HG03571 (cell line): ENCODE measurements around the gene SUGT1.
"Not testable (repeated sequence)": the region's sequence is repeated elsewhere in the genome, so short reads cannot be mapped to it uniquely, and the experiment has no call there.

ENCODE experiments used
- ATAC-seq: cut with Tn5 transposase; IDR thresholded peaks from one replicate; pipeline ENCODE4 v1.9.1; 2021; ENCODE audit not compliant: unreplicated experiment

Gene SUGT1

GRCh38 chr13:52652196-52652979, at the start of gene SUGT1:
TSS of gene SUGT1 (plus strand) at chr13:52652836. CDS start at chr13:52652921, 85 bp downstream.
- ATAC-seq = peak; percentile 95

- ATAC-seq = not testable (repeated sequence)
Observed at GRCh38 chr13:52603316-52603715, 49.3 kb upstream of the SUGT1 start.

GRCh38 chr13:52606126-52606525, 46.5 kb upstream of the SUGT1 start:
- not testable (repeated sequence) for ATAC-seq

- ATAC-seq = not testable (repeated sequence)
Observed at GRCh38 chr13:52606795-52607194, 45.8 kb upstream of the SUGT1 start.

- ATAC-seq = not testable (repeated sequence)
Observed at GRCh38 chr13:52608184-52608583, 44.5 kb upstream of the SUGT1 start.

GRCh38 chr13:52609013-52609606, 43.5 kb upstream of the SUGT1 start:
- ATAC-seq = peak; percentile 81

GRCh38 chr13:52610158-52610557, 42.5 kb upstream of the SUGT1 start:
- not testable (repeated sequence) for ATAC-seq

- no peak for ATAC-seq
Observed at GRCh38 chr13:52615134-52615801, 37.4 kb upstream of the SUGT1 start.

- ATAC-seq = no peak
Observed at GRCh38 chr13:52615812-52616211, 36.8 kb upstream of the SUGT1 start.

GRCh38 chr13:52617070-52618060, 35.3 kb upstream of the SUGT1 start:
- ATAC-seq = peak; percentile 96

- peak; percentile 53 for ATAC-seq
Observed at GRCh38 chr13:52631083-52631690, 21.4 kb upstream of the SUGT1 start.

GRCh38 chr13:52638666-52639328, 13.8 kb upstream of the SUGT1 start:
- no peak for ATAC-seq

- ATAC-seq = no peak
Observed at GRCh38 chr13:52642131-52642530, 10.5 kb upstream of the SUGT1 start, which contains the start of gene HNRNPA1L2. TSS of gene HNRNPA1L2 (plus strand) at chr13:52642431. CDS start at chr13:52642493, 62 bp downstream.

- no peak for ATAC-seq
Observed at GRCh38 chr13:52644108-52644507, 8.5 kb upstream of the SUGT1 start.

GRCh38 chr13:52646967-52647366, 5.7 kb upstream of the SUGT1 start:
- ATAC-seq = no peak

- ATAC-seq = no peak
Observed at GRCh38 chr13:52650731-52651130, 1.9 kb upstream of the SUGT1 start.

- ATAC-seq = peak; percentile 9
Observed at GRCh38 chr13:52651897-52652195, 790 bp upstream of the SUGT1 start.

- peak; percentile 28 for ATAC-seq
Observed at GRCh38 chr13:52652980-52653303, 306 bp downstream of the SUGT1 start.

GRCh38 chr13:52659340-52659739, 6.7 kb downstream of the SUGT1 start:
- ATAC-seq = no peak

GRCh38 chr13:52664272-52664671, 11.6 kb downstream of the SUGT1 start:
- no peak for ATAC-seq
